ENCODE results near the gene PKIB.
"Not testable (repeated sequence)": the region's sequence is repeated elsewhere in the genome, so short reads cannot be mapped to it uniquely, and the experiment has no call there.

The PKIB gene

DNA sequence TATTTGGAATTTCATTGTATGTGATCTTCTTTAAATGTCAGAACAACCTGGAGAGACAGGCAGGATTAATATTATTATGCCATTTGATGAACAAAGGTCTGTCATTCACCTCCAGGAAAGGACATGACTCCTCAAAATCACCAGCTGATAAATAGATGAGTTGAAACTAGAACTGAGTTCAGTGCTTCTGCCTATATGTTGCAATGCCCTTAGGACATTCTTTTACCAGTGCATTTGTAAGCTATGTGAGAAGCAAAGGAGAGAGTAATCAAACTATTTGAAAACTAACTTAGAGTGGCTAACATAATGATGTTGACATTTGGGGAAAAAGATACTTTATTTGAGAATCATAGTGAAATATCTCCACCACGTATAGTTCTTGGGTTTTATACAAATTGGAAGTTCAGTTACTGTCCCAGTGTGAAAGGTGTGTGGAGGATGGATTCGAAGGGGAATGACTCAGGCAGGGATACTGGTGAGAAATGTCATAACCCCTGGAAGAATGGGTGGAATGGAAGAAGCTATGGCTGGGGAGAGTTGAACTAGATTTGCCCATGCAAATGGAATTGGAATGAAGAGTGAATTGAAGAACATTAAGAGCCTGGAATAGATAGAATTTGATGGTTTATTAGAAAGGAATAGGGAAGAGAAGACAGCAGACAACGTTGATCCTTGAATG is 21.5 kb downstream of the PKIB start:
- peaks cover 3% of the 10 kb centered on the region for H3K27me3 Mint-ChIP-seq
- no peak overlapping the region for H3K4me3 Mint-ChIP-seq
- intact Hi-C loops (cut with micrococcal nuclease) = no loop called here
- H3K4me1 Mint-ChIP-seq (ENCODE audit: low read depth) = no peaks in the 10 kb centered on the region
- no peaks in the 10 kb centered on the region for H3K9me3 Mint-ChIP-seq
- no peaks in the 10 kb centered on the region for H3K36me3 Mint-ChIP-seq (ENCODE audit: low read depth)
- H3K27ac Mint-ChIP-seq = no peak overlapping the region

DNA sequence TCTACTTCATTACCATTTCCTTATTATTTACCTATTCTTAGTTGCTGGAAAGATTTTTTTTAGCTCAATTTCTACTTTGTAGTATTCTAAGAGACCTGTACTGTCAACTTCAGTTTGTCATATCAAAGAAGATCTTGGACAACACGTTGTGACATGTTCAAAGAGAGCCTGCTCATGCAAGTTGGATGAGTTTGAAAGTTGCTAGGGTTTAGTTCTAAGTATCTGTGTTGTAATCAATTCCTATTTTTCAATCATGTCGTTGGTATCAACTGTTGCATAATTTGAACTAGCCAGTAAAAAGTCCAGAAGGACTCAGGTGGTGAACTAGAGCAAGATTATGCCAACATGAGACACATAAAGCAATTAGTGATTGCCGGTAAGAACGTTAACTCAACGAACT is 30.2 kb downstream of the PKIB start:
- Mint-ChIP-seq H3K4me3 (no peak overlapping the region), H3K27ac (no peak overlapping the region), H3K9me3 (no peaks in the 10 kb centered on the region), H3K4me1 (ENCODE audit: low read depth) (no peaks in the 10 kb centered on the region), H3K36me3 (ENCODE audit: low read depth) (no peaks in the 10 kb centered on the region), H3K27me3 (peaks cover 6% of the 10 kb centered on the region)
- intact Hi-C loops (cut with micrococcal nuclease) = no loop called here

DNA sequence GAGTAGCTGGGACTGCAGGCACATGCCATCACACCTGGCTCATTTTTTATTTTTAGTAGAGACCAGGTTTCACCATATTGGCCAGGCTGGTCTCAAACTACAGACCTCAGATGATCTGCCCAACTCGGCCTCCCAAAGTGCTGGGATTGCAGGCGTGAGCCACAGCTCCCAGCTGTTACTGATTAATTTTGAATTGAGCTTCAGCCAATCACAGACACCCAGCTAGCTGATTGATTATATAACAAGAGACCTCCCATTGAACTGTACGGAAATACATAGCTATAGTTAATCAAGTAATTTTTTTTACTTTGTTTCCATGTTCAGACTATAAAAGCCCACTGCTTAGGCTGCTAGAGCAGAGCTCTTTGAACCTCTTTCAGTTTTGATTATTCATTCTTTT is 31.6 kb downstream of the PKIB start:
- Mint-ChIP-seq H3K4me3 (no peak overlapping the region), H3K36me3 (ENCODE audit: low read depth) (no peaks in the 10 kb centered on the region), H3K9me3 (no peaks in the 10 kb centered on the region), H3K27me3 (peaks cover 6% of the 10 kb centered on the region), H3K4me1 (ENCODE audit: low read depth) (no peaks in the 10 kb centered on the region), H3K27ac (no peak overlapping the region)
- intact Hi-C loops (cut with micrococcal nuclease) = no loop called here

DNA sequence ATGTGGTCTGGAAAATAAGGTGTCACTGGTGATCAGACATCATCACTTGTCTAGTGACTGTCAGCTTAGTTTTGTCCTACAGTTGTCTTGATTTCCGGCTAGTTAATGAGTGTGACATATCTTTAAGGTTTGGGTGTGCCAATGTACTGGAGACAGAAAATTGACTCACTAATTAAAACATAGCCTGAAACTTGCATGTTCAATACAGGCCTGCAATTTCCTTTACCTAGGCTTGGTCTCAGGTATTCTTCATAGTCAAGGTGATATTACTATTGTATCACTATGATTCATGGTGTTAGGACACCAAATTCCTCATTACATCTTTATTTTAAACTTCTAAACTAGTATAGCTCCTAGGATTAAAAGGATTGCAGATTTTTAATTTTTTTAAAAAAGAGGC is 32.4 kb downstream of the PKIB start:
- H3K27ac Mint-ChIP-seq; intact Hi-C loops (cut with micrococcal nuclease); H3K36me3 Mint-ChIP-seq (ENCODE audit: low read depth); H3K9me3 Mint-ChIP-seq; H3K4me1 Mint-ChIP-seq (ENCODE audit: low read depth); H3K27me3 Mint-ChIP-seq; H3K4me3 Mint-ChIP-seq: not testable (repeated sequence)

DNA sequence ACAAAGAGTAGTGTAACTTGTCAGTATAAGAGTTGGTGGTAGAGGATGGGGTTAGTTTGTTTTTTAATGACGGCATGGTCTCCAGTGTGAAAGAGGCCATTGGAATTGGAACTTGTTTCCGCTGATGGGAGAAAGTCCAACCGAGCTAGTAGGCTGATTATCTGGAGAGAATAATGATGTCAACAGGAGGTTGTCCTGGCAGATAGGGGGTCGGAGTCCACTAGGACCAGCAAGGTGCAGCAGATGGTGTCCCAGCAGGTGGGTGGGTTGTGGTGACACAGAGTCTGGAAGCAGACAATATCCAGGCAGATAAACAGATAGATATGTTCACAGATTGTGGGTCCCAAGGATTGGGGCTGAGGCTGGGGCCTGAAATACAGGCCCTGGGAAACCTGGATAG is 35.1 kb downstream of the PKIB start:
- H3K9me3 Mint-ChIP-seq = no peaks in the 10 kb centered on the region
- no peaks in the 10 kb centered on the region for H3K27me3 Mint-ChIP-seq
- intact Hi-C loops (cut with micrococcal nuclease) = no loop called here
- no peaks in the 10 kb centered on the region for H3K36me3 Mint-ChIP-seq (ENCODE audit: low read depth)
- no peak overlapping the region for H3K27ac Mint-ChIP-seq
- H3K4me3 Mint-ChIP-seq = no peak overlapping the region
- H3K4me1 Mint-ChIP-seq (ENCODE audit: low read depth) = no peaks in the 10 kb centered on the region

DNA sequence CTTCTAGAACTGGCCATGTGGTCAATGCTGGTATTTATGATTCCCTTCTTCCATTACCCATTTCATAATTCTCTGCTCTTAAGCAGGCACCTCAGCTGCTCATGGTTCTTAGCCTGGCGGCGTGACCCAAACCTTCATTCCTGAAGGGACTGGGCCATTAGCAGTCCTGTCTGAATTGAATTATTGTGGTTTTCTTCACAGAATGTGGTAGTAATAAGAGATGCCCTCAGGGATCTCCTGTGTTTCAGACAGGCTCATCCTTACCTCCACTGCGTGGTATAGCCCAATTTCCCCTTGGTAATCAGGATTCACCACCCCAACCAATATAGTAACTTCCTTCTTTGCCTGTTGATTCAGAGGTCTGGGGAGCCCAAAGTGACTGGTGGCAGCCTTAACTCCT is 37.6 kb downstream of the PKIB start:
- intact Hi-C loops (cut with micrococcal nuclease) = no loop called here
- no peak overlapping the region for H3K4me3 Mint-ChIP-seq
- H3K9me3 Mint-ChIP-seq = no peaks in the 10 kb centered on the region
- no peak overlapping the region for H3K27ac Mint-ChIP-seq
- H3K36me3 Mint-ChIP-seq (ENCODE audit: low read depth) = no peaks in the 10 kb centered on the region
- no peaks in the 10 kb centered on the region for H3K4me1 Mint-ChIP-seq (ENCODE audit: low read depth)
- H3K27me3 Mint-ChIP-seq = no peaks in the 10 kb centered on the region

DNA sequence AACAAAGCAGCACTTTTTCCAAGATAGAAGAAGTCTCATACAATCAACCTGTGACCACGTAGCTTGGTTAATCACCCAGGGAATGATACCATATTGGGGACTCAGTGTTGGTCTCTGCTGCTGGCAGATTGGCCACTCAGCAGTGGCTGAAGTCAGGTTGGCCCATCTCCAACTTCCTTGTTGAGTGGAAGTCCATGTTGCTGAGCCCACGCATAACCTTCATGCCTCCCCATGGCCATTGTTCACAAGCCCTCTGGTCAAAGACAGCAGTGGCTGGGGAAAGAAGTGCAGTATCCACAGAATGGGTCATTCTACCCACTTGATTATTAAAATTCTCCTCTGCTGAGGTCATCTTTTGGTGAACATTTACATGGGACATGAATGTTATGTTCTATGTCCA is 38.5 kb downstream of the PKIB start:
- Mint-ChIP-seq H3K27ac (no peak overlapping the region), H3K27me3 (no peaks in the 10 kb centered on the region), H3K36me3 (ENCODE audit: low read depth) (no peaks in the 10 kb centered on the region), H3K4me1 (ENCODE audit: low read depth) (no peaks in the 10 kb centered on the region), H3K9me3 (no peaks in the 10 kb centered on the region), H3K4me3 (no peak overlapping the region)
- intact Hi-C loops (cut with micrococcal nuclease) = no loop called here

DNA sequence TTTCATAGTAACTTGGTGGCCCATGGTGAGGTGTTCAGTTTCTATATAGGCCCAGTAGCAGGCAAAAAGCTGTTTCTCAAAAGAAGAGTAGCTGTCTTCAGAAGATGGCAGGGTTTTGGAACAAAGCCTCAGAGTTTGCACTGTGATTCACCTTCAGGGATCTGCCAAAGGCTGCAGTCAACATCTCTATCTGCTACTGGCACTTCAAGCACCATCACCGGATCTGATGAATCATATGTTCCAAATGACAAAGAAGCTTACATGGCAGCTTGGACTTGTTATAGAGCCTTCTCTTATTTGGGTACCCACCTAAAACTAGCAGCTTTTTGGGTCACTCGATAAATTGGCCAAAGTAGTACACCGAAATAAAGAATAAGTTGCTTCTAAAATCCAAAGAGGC is 39.5 kb downstream of the PKIB start:
- Mint-ChIP-seq H3K4me1 (ENCODE audit: low read depth) (no peaks in the 10 kb centered on the region), H3K36me3 (ENCODE audit: low read depth) (no peaks in the 10 kb centered on the region), H3K4me3 (no peak overlapping the region), H3K27me3 (no peaks in the 10 kb centered on the region), H3K9me3 (no peaks in the 10 kb centered on the region), H3K27ac (no peak overlapping the region)
- intact Hi-C loops (cut with micrococcal nuclease) = no loop called here

DNA sequence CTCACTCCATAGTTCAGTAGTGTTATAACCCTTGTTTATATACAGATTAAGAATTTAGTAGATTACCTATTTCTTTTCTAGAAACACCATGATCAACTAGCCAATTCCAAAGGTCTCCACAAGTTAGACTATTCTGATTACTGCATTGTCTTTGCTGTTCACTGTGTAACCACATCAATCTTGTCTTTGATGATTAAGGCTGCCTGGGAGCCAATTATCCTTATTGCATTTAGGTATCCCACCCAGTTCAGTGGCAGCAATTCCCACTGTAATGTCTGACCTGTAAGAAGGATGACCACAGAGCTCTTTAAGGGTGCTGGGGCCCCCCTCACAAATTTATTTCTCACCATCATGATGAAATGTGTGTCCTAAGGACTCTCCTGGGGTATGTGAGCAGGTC is 40.2 kb downstream of the PKIB start:
- Mint-ChIP-seq H3K36me3 (ENCODE audit: low read depth) (no peaks in the 10 kb centered on the region), H3K4me3 (no peak overlapping the region), H3K27me3 (no peaks in the 10 kb centered on the region), H3K9me3 (no peaks in the 10 kb centered on the region), H3K4me1 (ENCODE audit: low read depth) (no peaks in the 10 kb centered on the region), H3K27ac (no peak overlapping the region)
- intact Hi-C loops (cut with micrococcal nuclease) = no loop called here

DNA sequence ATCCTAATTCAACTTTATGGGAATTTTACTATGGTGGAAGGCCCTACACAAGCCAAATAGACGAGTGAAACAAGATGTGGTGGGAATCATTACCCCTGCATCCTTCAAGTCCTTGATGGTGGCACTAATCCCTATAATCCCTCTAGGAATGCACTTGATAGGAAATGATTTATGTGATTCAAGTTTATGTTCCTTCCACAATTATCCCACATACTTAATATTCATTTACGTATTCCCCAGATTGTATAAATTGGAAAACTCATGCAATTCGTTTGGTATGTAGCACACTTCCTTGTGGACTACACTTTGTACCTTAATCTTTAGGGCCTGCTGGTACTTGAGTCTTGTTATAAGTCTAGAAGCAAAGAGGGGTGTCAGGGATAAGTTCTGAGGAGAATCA is 40.8 kb downstream of the PKIB start:
- H3K27me3 Mint-ChIP-seq = no peaks in the 10 kb centered on the region
- H3K4me1 Mint-ChIP-seq (ENCODE audit: low read depth) = no peaks in the 10 kb centered on the region
- H3K4me3 Mint-ChIP-seq = no peak overlapping the region
- H3K27ac Mint-ChIP-seq = no peak overlapping the region
- H3K9me3 Mint-ChIP-seq = no peaks in the 10 kb centered on the region
- no peaks in the 10 kb centered on the region for H3K36me3 Mint-ChIP-seq (ENCODE audit: low read depth)
- intact Hi-C loops (cut with micrococcal nuclease) = no loop called here

DNA sequence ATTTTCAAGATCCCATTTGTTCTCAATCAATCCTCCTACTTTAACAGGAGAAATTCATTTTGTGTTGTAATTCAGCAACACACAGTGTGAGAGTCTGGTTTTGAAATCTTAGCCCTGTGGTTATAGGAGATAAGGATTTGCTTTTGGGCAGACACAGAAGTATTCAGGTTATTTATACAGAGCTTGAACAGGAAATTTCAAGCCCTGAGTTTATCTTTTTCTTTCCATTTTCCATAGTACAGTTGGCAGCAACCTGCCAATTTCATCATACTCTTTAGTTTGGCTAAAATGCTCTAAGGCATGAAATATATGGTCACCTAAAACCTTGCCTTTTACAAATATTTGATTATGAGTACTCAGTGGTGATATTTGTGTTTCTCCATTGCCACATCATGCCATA is 41.4 kb downstream of the PKIB start:
- no peak overlapping the region for H3K27ac Mint-ChIP-seq
- H3K4me3 Mint-ChIP-seq = no peak overlapping the region
- no peaks in the 10 kb centered on the region for H3K9me3 Mint-ChIP-seq
- intact Hi-C loops (cut with micrococcal nuclease) = no loop called here
- H3K36me3 Mint-ChIP-seq (ENCODE audit: low read depth) = no peaks in the 10 kb centered on the region
- H3K4me1 Mint-ChIP-seq (ENCODE audit: low read depth) = no peaks in the 10 kb centered on the region
- H3K27me3 Mint-ChIP-seq = no peaks in the 10 kb centered on the region

DNA sequence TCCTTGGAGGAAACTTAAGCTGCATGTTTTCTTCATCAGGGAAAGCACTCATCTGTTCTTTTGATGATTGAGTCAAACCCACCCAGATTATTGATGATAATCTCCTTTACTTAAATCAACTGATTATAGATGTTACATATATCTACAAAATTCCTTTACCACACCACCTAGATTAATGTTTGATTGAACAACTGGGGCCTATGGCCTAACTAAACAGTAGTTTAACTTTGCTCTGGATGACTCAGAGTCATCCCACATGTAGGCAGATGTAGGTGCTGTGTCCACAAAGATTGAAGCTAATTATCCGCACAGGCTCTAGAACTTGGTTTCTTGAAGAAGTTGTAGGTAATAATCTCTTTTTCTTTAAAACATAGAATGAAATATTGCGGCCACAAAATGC is 42.2 kb downstream of the PKIB start:
- intact Hi-C loops (cut with micrococcal nuclease) = no loop called here
- H3K27ac Mint-ChIP-seq = no peak overlapping the region
- H3K4me3 Mint-ChIP-seq = no peak overlapping the region
- no peaks in the 10 kb centered on the region for H3K9me3 Mint-ChIP-seq
- no peaks in the 10 kb centered on the region for H3K4me1 Mint-ChIP-seq (ENCODE audit: low read depth)
- no peaks in the 10 kb centered on the region for H3K36me3 Mint-ChIP-seq (ENCODE audit: low read depth)
- H3K27me3 Mint-ChIP-seq = no peaks in the 10 kb centered on the region

DNA sequence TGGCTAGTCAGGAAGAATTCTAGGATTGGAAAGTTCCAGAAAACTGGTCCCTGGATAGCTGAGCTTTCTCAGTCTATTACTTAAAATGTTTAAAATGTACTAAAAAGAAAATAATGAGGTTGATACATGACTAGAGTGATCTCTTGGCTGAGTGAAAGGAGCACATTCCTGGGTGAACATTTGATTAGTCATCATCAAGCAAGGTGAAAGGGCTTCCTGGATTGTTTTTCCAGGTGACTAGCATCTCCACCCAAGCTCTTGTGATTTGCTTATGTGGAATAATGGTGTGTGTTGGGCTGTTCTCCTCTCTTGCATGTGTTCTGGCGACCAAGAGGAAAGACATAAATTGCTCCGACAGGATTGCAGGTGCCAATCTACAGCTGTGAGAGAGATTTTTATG is 42.9 kb downstream of the PKIB start:
- no peaks in the 10 kb centered on the region for H3K36me3 Mint-ChIP-seq (ENCODE audit: low read depth)

DNA sequence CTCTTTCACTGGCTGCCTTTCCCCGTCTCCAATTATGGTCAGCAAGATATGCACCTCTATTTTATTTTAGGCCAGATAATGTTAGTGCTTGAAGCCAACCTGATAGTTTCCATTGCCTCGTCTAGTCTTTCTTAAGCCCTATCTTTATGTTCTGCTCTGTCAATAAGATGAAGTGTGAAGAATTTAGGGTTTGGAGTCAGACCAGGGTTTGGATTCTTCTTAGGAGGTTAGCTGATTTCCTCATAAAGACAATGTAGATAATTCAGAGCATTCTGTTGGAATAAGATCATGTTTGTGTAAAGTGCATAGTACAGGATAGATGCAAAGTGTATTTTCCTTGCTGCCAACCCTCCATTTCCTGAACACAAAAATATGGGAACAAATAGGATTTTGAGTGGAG is 43.8 kb downstream of the PKIB start:
- Mint-ChIP-seq H3K27ac (no peak overlapping the region), H3K9me3 (no peaks in the 10 kb centered on the region), H3K4me3 (no peak overlapping the region), H3K27me3 (no peaks in the 10 kb centered on the region), H3K4me1 (ENCODE audit: low read depth) (no peaks in the 10 kb centered on the region), H3K36me3 (ENCODE audit: low read depth) (no peaks in the 10 kb centered on the region)
- intact Hi-C loops (cut with micrococcal nuclease) = no loop called here

More for the DNA sequence above, 42.9 kb downstream of the PKIB start:
- Mint-ChIP-seq H3K27ac (no peak overlapping the region), H3K27me3 (no peaks in the 10 kb centered on the region), H3K4me1 (ENCODE audit: low read depth) (no peaks in the 10 kb centered on the region), H3K4me3 (no peak overlapping the region), H3K9me3 (no peaks in the 10 kb centered on the region)
- intact Hi-C loops (cut with micrococcal nuclease) = no loop called here

DNA sequence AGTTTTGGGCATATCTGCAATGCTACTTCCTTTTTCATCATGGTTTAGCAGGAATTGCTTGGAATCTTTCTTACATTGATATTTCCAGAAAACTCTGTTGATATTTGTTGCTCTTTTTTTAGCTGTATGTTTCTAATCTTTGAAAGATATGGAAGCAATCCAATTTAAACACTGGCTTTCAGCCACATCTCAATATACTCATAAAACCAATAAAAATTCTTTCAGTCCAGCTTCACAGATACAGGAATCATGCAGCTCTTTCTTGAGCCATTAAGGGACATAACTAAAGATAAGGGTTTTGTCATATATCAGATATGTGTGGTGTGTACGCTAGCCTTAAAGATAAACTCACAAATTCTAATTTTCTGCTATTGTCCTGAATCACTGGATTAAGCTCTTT is 47.4 kb downstream of the PKIB start:
- Mint-ChIP-seq H3K4me3 (no peak overlapping the region), H3K9me3 (no peaks in the 10 kb centered on the region), H3K27me3 (peaks cover 2% of the 10 kb centered on the region), H3K27ac (no peak overlapping the region), H3K4me1 (ENCODE audit: low read depth) (no peaks in the 10 kb centered on the region), H3K36me3 (ENCODE audit: low read depth) (no peaks in the 10 kb centered on the region)
- intact Hi-C loops (cut with micrococcal nuclease) = no loop called here
